Kidney (tissue), 14 donors: ENCODE measurements around the gene MATN1. TPM values are rescaled to one million over a fixed set of nuclear protein-coding genes. Genes with fewer than 3 reads are reported as not detected.

Experiments used
- DNase-seq, 5 donors: peaks; one replicate each; pipeline ENCODE4 v3.0.0-alpha.2; 2013 to 2020
- FAIRE-seq: peaks from 2 replicates; lab custom pipeline; 2012; peaks lifted over from hg19 to GRCh38; lab: Jason Lieb, UNC
- H3K27ac ChIP-seq, 2 donors: one replicate each; pipeline ENCODE4 v1.7.0; 2013; ENCODE audit warnings: low read depth in 2 of 2, low read length in 2 of 2, inconsistent platforms in 1 of 2
- H3K27me3 ChIP-seq: one replicate; pipeline ENCODE4 v1.7.1; 2013; ENCODE audit warnings: low read length, inconsistent platforms; ENCODE audit not compliant: control insufficient read depth, insufficient read depth
- H3K36me3 ChIP-seq, 3 donors: one replicate each; pipeline versions ENCODE4 v1.7.0 to v1.7.1; 2013; ENCODE audit warnings: low read length in 3 of 3, control low read depth in 1 of 3, inconsistent platforms in 1 of 3; ENCODE audit not compliant: insufficient read depth in 3 of 3, control insufficient read depth in 2 of 3
- H3K4me1 ChIP-seq, 3 donors: one replicate each; pipeline versions ENCODE4 v1.7.0 to v1.7.1; 2013; ENCODE audit warnings: low read length in 3 of 3, inconsistent platforms in 1 of 3, low read depth in 1 of 3; ENCODE audit not compliant: control insufficient read depth in 2 of 3, insufficient read depth in 2 of 3
- H3K4me3 ChIP-seq, 3 donors: one replicate each; pipeline versions ENCODE4 v1.7.0 to v1.8.1; 2013; ENCODE audit warnings: low read length in 3 of 3, control low read depth in 1 of 3, inconsistent platforms in 1 of 3
- H3K9ac ChIP-seq, 3 donors: one replicate each; pipeline versions ENCODE4 v1.7.0 to v1.7.1; 2013; ENCODE audit warnings: low read length in 3 of 3, control low read depth in 1 of 3, inconsistent platforms in 1 of 3
- H3K9me3 ChIP-seq, 3 donors: one replicate each; pipeline versions ENCODE4 v1.7.0 to v1.7.1; 2013; ENCODE audit warnings: low read length in 3 of 3, control low read depth in 1 of 3, inconsistent platforms in 1 of 3; ENCODE audit not compliant: control insufficient read depth in 2 of 3, insufficient read depth in 1 of 3
- intact Hi-C: fragments of 100-400 bp; cut with DNase I; formaldehyde crosslinking; loops from one replicate; pipeline ENCODE4 v1.11.1; 2022
- polyA plus RNA-seq: library from polyadenylated mRNA; stranded (reverse); fragments of 350-450 nt; fragmentation: Illumina TruSeq; extraction: RNeasy Lipid Tissue Mini Kit (QIAGEN cat#74804); gene quantifications from one replicate; pipeline ENCODE4 v1.2.3, GENCODE V29; 2014; ENCODE audit warnings: low read depth, low replicate concordance; ENCODE audit not compliant: insufficient read depth
- total RNA-seq: library from RNA; stranded (reverse); fragmentation: NEBNext Ultra II Directional; extraction: Animal tissue kit (Norgen Biotek cat#: 25700); gene quantifications from one replicate; pipeline ENCODE4 v1.2.1, GENCODE V29; 2021
- TF ChIP-seq, protein P1 (sequence below): IDR thresholded peaks from 3 replicates; pipeline ENCODE4 v1.5.1; 2012; ENCODE audit warnings: mild to moderate bottlenecking, moderate library complexity, borderline replicate concordance; ENCODE audit not compliant: insufficient read depth; ENCODE audit errors: extremely low read depth
- donor health status: control.
- donor health status: control.
- donor health status: control.
- donor health status: control.
- donor health status: control.
- donor health status: DM: yes; HTN: yes; CAD: no.
- donor health status: Normal renal cell carcinoma (clear cell type).

The MATN1 gene
- total and polyA plus RNA-seq, 2 donors from 2014 or later: 0.13 TPM; not detected in 1

DNA sequence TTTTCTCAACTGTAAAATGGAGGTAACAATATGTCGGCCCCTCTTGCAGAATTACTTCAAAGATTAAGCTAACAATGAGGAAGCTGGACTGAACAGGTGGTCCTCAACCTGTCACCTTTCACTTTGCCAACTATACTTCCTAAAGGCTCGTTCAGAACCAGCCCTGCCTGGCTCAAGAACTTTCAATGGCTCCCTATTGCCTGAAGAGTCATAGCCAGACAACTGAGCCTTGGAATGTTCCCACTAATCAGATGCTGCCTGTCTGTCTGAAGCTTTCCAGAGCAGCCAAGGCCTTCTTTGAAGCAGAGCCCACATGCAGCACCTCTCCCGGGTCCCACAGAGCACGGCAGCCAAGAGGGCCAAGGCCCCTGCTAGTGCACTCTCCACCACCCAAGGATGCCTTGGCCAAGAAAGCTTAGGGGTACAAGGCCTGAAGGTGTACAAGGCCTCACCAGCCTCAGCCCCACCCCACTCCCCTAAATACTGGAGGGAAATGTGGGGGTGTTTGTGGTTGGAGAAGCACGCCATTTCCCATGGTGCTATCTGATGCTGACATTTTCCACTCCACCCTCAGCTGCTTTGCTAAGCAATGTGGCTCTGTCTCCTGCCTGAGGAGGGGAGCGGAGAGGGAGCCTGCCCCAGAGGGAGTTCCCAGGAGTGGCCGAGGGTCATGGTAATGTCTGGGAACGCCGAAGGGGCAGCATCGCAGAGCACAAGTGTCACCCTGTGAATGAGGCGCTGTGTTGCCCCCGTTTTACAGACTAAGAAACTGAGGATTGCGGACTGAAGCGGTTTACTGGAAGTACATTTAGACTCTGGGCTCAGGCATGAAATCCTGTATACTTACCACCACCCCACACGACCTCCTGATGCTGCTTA lies 42.4 kb upstream of the MATN1 start:
- H3K4me1 ChIP-seq: no peaks in the 10 kb centered on the region
- no peaks in the 10 kb centered on the region for H3K36me3 ChIP-seq
- FAIRE-seq (no peak), DNase-seq (no peak)
- intact Hi-C loops: no loop called here
- no peak overlapping the region for H3K27ac ChIP-seq
- H3K9me3 ChIP-seq: no peaks in the 10 kb centered on the region
- TF ChIP-seq, protein P1, sequence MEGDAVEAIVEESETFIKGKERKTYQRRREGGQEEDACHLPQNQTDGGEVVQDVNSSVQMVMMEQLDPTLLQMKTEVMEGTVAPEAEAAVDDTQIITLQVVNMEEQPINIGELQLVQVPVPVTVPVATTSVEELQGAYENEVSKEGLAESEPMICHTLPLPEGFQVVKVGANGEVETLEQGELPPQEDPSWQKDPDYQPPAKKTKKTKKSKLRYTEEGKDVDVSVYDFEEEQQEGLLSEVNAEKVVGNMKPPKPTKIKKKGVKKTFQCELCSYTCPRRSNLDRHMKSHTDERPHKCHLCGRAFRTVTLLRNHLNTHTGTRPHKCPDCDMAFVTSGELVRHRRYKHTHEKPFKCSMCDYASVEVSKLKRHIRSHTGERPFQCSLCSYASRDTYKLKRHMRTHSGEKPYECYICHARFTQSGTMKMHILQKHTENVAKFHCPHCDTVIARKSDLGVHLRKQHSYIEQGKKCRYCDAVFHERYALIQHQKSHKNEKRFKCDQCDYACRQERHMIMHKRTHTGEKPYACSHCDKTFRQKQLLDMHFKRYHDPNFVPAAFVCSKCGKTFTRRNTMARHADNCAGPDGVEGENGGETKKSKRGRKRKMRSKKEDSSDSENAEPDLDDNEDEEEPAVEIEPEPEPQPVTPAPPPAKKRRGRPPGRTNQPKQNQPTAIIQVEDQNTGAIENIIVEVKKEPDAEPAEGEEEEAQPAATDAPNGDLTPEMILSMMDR: no peak
- H3K27me3 ChIP-seq: no peaks in the 10 kb centered on the region
- no peak overlapping the region for H3K4me3 ChIP-seq
- H3K9ac ChIP-seq: no peak overlapping the region

DNA sequence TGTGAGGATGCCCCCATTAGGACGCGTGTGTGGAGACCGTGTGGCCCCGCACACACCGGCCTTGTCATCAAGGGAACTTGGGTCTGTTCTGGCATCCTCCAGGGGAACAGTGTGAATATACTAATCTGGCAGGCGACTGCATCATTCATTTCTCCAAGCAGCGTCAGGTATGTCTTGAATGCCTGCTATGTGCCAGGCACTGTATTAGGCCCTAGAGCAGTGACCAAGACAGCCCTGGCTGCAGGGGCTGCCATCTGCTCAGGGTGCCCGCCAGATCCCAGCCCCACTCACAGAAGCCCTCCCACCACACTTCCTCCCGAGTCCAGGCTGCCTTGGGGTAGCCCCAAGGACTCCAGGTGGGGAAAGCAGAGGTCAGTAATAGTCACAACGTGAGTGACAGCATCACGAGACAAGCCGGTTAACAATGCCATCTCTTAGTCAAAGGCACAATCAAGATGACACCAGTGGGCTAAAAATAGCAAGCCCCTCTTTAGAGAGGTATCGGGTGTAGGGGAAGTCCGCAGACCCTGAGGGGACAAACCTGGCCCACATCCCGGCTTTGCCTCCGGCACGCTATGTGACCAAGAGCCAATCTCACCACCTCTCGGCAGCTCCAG lies 41.7 kb upstream of the MATN1 start:
- Histone ChIP-seq H3K9me3 (no peaks in the 10 kb centered on the region), H3K36me3 (no peaks in the 10 kb centered on the region), H3K27me3 (no peaks in the 10 kb centered on the region), H3K4me3 (no peak overlapping the region), H3K27ac (no peak overlapping the region), H3K9ac (no peak overlapping the region), H3K4me1 (no peaks in the 10 kb centered on the region)
- TF ChIP-seq, protein P1: no peak
- DNase-seq (peak in 1 of 5 donors; percentile 46), FAIRE-seq (no peak)
- intact Hi-C loops: no loop called here

DNA sequence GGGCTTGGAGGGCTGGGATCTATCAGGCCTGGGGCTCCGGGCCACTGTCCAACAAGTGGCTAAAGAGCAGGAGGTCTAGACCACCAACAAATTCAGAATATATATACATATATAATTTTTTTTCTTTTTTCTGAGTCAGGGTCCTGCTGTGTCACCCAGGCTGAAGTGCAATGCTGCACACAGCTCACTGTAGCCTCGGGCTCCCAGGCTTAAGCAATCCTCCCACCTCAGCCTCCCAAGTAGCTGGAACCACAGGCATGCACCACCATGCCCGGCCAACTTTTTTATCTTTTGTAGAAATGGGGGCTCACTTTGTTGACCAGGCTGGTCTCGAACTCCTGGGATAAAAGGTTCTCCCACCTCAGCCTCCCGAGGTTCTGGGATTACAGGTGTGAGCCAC lies 41.0 kb upstream of the MATN1 start:
- TF ChIP-seq, protein P1: no peak
- intact Hi-C loops: no loop called here
- H3K27me3 ChIP-seq: no peaks in the 10 kb centered on the region

More for the DNA sequence above, 41.0 kb upstream of the MATN1 start:
- DNase-seq: no peak
- H3K27ac ChIP-seq: no peak overlapping the region
- H3K4me3 ChIP-seq: no peak overlapping the region
- FAIRE-seq: no peak
- H3K9me3 ChIP-seq: no peaks in the 10 kb centered on the region
- no peaks in the 10 kb centered on the region for H3K36me3 ChIP-seq
- H3K4me1 ChIP-seq: no peaks in the 10 kb centered on the region
- H3K9ac ChIP-seq: no peak overlapping the region
